GM12878 (cell line): ENCODE measurements around the gene SPRTN. TPM values are rescaled to one million over a fixed set of nuclear protein-coding genes. Genes with fewer than 3 reads are reported as not detected.

Experiments used
- CHD2 ChIP-seq: IDR thresholded peaks from 2 replicates; pipeline ENCODE4 v1.6.1; 2011; ENCODE audit warnings: low read depth, low read length, improper control_type of control experiment, borderline replicate concordance
- TARDBP ChIP-seq: IDR thresholded peaks from 2 replicates; pipeline ENCODE4 v1.6.1; 2016; ENCODE audit warnings: borderline replicate concordance
- polyA plus RNA-seq, 11 experiments: library from polyadenylated mRNA; depleted of rRNA in 4 of 11; unstranded in 6 of 11; stranded (reverse) in 5 of 11; fragments of >200 nt; fragmentation: Nextera tagmentation in 4 of 11; fragmentation: Illumina TruSeq in 1 of 11; extraction: Ambion mirVana in 4 of 11; extraction: Trizol in 1 of 11; gene quantifications; 1 replicate in 1 of 11; 2 replicates in 10 of 11; pipeline versions ENCODE4 v1.2.1 to v1.2.3, GENCODE V29; 2011 to 2016; ENCODE audit warnings: inconsistent platforms in 2 of 11, missing spikeins in 2 of 11, low read depth in 1 of 11
- total RNA-seq, 4 experiments: library from RNA; depleted of rRNA in 3 of 4; stranded (reverse); fragments of >200 nt in 3 of 4; fragmentation: Illumina TruSeq in 1 of 4; extraction: Trizol in 1 of 4; gene quantifications; 2 replicates each; pipeline versions ENCODE4 v1.2.1 to v1.2.3, GENCODE V29; 2013 to 2021
- TF ChIP-seq, protein P1 (sequence below): IDR thresholded peaks from 2 replicates; pipeline ENCODE4 v1.6.1; 2012; ENCODE audit warnings: improper control_type of control experiment, low read depth, low read length; ENCODE audit not compliant: insufficient replicate concordance
- TF ChIP-seq, protein P2 (sequence below): fragments of 450-650 bp; formaldehyde crosslinking; IDR thresholded peaks from 2 replicates; pipeline ENCODE4 v1.4.0; 2022; ENCODE audit warnings: mild to moderate bottlenecking, moderate library complexity

Gene SPRTN
- total and polyA plus RNA-seq, 10 of the 15 experiments (the other 5 are each of a cell fraction or from before 2014, with no cell fraction given), result 4.4 to 16.5 (median 12.1) TPM

DNA sequence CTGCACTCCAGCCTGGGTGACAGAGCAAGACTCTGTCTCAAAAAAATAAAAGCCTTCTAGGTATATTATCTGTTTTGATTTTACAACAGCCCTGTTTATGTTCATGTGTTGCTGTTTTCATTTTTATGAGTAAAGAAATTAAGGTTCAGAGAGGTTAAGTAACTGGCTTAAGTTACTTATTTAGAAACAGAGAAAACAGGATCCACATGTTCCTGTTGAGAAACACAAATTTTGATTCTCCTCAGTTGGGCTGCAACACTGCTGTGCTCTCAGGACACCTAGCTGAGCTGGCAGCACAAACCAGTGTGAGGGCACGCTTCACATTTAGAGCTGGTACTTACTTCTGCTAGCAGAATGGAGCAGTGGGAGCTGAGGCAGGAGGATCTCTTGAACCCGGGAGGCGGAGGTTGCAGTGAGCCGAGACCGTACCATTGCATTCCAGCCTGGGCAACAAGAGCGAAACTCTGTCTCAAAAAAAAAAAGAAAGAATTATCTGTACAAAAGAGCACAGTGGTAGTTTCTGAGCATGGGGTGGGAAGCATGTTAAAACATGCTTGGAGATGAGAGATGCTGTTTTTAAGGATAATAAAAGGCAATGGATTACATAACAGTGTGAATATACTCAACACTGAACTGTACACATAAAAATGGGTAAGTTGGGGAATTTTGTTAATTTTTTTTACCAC, 2.4 kb downstream of the SPRTN start (continued):
- TF ChIP-seq CHD2 (no peak), TARDBP (no peak)
- TF ChIP-seq, protein P1, sequence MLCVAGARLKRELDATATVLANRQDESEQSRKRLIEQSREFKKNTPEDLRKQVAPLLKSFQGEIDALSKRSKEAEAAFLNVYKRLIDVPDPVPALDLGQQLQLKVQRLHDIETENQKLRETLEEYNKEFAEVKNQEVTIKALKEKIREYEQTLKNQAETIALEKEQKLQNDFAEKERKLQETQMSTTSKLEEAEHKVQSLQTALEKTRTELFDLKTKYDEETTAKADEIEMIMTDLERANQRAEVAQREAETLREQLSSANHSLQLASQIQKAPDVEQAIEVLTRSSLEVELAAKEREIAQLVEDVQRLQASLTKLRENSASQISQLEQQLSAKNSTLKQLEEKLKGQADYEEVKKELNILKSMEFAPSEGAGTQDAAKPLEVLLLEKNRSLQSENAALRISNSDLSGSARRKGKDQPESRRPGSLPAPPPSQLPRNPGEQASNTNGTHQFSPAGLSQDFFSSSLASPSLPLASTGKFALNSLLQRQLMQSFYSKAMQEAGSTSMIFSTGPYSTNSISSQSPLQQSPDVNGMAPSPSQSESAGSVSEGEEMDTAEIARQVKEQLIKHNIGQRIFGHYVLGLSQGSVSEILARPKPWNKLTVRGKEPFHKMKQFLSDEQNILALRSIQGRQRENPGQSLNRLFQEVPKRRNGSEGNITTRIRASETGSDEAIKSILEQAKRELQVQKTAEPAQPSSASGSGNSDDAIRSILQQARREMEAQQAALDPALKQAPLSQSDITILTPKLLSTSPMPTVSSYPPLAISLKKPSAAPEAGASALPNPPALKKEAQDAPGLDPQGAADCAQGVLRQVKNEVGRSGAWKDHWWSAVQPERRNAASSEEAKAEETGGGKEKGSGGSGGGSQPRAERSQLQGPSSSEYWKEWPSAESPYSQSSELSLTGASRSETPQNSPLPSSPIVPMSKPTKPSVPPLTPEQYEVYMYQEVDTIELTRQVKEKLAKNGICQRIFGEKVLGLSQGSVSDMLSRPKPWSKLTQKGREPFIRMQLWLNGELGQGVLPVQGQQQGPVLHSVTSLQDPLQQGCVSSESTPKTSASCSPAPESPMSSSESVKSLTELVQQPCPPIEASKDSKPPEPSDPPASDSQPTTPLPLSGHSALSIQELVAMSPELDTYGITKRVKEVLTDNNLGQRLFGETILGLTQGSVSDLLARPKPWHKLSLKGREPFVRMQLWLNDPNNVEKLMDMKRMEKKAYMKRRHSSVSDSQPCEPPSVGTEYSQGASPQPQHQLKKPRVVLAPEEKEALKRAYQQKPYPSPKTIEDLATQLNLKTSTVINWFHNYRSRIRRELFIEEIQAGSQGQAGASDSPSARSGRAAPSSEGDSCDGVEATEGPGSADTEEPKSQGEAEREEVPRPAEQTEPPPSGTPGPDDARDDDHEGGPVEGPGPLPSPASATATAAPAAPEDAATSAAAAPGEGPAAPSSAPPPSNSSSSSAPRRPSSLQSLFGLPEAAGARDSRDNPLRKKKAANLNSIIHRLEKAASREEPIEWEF, result no peak
- TF ChIP-seq, protein P2, sequence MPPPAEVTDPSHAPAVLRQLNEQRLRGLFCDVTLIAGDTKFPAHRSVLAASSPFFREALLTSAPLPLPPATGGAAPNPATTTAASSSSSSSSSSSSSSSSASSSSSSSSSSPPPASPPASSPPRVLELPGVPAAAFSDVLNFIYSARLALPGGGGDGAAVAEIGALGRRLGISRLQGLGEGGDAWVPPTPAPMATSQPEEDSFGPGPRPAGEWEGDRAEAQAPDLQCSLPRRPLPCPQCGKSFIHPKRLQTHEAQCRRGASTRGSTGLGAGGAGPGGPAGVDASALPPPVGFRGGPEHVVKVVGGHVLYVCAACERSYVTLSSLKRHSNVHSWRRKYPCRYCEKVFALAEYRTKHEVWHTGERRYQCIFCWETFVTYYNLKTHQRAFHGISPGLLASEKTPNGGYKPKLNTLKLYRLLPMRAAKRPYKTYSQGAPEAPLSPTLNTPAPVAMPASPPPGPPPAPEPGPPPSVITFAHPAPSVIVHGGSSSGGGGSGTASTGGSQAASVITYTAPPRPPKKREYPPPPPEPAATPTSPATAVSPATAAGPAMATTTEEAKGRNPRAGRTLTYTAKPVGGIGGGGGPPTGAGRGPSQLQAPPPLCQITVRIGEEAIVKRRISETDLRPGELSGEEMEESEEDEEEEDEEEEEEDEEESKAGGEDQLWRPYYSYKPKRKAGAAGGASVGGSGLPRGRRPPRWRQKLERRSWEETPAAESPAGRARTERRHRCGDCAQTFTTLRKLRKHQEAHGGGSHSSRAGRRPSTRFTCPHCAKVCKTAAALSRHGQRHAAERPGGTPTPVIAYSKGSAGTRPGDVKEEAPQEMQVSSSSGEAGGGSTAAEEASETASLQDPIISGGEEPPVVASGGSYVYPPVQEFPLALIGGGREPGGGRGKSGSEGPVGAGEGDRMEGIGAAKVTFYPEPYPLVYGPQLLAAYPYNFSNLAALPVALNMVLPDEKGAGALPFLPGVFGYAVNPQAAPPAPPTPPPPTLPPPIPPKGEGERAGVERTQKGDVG (CRISPR knock-in tag), result no peak
